DOHH2 (cell line): Measurements from ENCODE around the gene HAL.

ENCODE experiments used
- EZH2phosphoT487 ChIP-seq: fragments of 200-600 bp; sonication (generic); IDR thresholded peaks from 2 replicates; pipeline ENCODE4 v1.6.1; 2017; ENCODE audit warnings: borderline replicate concordance, mild to moderate bottlenecking, antibody characterized with exemption, low read length, moderate library complexity, mixed read lengths
- TF ChIP-seq, protein P1 (sequence below): fragments of 200-600 bp; sonication (generic); IDR thresholded peaks from one replicate; pipeline ENCODE4 v1.5.1; 2014; ENCODE audit warnings: antibody characterized with exemption, mild to moderate bottlenecking, low read depth, low read length; ENCODE audit not compliant: poor library complexity, severe bottlenecking

DNA sequence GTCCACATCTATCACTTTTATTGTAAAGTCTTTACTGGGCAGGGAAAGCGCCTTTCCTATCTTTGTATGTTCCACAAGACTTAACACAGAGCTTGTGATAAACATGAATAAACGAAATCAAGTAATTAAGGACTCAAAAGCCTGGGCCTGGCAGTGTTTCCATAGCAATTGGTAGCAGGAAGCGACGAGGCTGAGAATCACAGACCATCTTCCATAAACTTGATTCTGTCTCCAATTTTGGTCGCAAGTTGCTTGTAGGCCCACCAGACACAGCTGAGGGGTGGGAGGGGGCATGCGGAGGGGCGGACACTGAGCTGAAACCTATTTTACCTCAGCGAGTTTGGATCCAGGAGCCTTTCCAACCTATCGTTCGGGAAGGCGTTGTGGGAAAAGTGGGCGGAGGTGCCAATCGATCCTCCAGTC lies 54.0 kb downstream of the HAL start:
- TF ChIP-seq, protein P1, sequence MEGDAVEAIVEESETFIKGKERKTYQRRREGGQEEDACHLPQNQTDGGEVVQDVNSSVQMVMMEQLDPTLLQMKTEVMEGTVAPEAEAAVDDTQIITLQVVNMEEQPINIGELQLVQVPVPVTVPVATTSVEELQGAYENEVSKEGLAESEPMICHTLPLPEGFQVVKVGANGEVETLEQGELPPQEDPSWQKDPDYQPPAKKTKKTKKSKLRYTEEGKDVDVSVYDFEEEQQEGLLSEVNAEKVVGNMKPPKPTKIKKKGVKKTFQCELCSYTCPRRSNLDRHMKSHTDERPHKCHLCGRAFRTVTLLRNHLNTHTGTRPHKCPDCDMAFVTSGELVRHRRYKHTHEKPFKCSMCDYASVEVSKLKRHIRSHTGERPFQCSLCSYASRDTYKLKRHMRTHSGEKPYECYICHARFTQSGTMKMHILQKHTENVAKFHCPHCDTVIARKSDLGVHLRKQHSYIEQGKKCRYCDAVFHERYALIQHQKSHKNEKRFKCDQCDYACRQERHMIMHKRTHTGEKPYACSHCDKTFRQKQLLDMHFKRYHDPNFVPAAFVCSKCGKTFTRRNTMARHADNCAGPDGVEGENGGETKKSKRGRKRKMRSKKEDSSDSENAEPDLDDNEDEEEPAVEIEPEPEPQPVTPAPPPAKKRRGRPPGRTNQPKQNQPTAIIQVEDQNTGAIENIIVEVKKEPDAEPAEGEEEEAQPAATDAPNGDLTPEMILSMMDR = no peak
- no peak for TF ChIP-seq EZH2phosphoT487
